ENCODE data around the gene CD8B.
"Not testable (repeated sequence)": the region's sequence is repeated elsewhere in the genome, so short reads cannot be mapped to it uniquely, and the experiment has no call there.

Gene CD8B

DNA sequence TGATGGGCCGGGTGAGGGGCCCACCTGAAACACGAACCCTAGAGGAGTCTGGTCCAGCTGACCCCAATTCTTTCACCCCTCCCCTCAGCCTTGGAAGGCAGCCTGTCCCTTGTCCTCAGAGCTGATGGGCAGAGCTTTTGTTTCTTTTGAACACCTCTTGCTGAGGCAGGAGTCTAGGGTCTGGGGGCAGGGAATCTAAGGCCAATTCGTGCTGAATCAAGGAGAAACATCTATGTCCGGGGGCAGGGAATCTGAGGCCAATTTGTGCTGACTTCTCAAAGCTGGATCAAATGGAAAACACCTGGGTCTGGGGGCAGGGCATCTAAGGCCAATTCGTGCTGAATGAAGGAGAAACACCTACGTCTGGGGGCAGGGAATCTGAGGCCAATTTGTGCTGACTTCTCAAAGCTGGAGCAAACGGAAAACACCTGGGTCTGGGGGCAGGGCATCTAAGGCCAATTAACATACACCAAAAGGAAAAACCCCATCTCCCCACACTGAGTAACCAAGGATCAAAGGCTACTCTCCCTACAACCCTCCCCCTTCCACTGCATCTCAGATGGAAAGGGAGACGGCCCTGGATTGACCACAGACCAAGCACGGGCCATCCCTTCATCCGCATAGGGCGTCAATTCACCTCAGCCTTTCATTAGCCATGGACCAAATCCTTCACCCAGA is 21.7 kb downstream of the CD8B start:
- in situ Hi-C loops (cut with HindIII; ENCODE audit: low sequenced_read_pairs); DNase-seq (ENCODE audit: low read depth, low spot score); H3K4me3 ChIP-seq (ENCODE audit: low read depth, low read length): not testable (repeated sequence)

GRCh38 chr2:86839455-86839854 is 22.2 kb downstream of the CD8B start:
- in situ Hi-C loops (cut with HindIII; ENCODE audit: low sequenced_read_pairs); DNase-seq (ENCODE audit: low read depth, low spot score); H3K4me3 ChIP-seq (ENCODE audit: low read depth, low read length): not testable (repeated sequence)

GRCh38 chr2:86837714-86838113 is 24.0 kb downstream of the CD8B start:
- in situ Hi-C loops (cut with HindIII; ENCODE audit: low sequenced_read_pairs); DNase-seq (ENCODE audit: low read depth, low spot score); H3K4me3 ChIP-seq (ENCODE audit: low read depth, low read length): not testable (repeated sequence)

DNA sequence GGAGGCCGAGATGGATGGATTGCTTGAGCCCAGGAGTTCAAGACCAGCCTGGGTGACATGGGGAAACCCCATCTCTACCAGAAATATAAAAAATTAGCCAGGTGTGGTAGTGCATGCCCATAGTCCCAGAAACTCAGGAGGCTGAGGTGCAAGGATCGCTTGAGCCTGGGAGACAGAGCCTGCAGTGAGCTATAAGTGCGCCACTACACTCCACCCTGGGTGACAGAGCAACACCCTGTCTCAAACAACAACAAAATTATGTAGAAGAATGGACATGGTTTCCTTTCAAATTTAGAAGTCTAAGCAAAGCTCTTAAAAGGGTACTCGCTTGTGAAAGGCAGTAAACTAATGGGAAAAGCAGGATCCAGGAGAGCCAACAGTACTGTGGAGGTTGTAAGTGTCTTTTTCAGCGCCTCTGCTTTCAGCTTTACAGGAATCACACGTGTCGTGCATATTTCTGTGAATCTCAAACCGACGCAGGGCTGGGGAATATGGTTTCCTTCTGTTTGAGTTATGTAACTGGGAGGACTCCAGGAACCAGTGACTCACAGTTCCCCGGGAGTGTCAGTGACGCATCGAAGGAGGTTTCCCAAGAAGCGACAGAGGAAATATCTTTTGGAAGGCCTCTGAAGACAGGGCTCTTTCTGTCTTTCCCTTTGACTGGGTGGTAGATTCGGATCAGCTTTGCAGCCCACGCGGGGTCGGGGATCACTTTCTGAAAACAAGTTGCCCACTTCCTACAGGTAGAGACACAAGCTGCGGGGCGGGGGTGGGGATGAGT is 24.6 kb downstream of the CD8B start:
- in situ Hi-C loops (cut with HindIII; ENCODE audit: low sequenced_read_pairs); H3K4me3 ChIP-seq (ENCODE audit: low read depth, low read length): not testable (repeated sequence)
- DNase-seq (ENCODE audit: low read depth, low spot score): peak; percentile 82

GRCh38 chr2:86835548-86835889 is 26.2 kb downstream of the CD8B start:
- DNase-seq (ENCODE audit: low read depth, low spot score); in situ Hi-C loops (cut with HindIII; ENCODE audit: low sequenced_read_pairs); H3K4me3 ChIP-seq (ENCODE audit: low read depth, low read length): not testable (repeated sequence)

- no peak overlapping the region for H3K4me3 ChIP-seq (ENCODE audit: low read depth, low read length)
- no peak for TF ChIP-seq CTCF (IDR thresholded peaks at IDR 0.05; ENCODE audit: low read depth, low read length)
- no peak for DNase-seq (ENCODE audit: low read depth, low spot score)
- in situ Hi-C loops (cut with HindIII; ENCODE audit: low sequenced_read_pairs): no loop called here
Observed at GRCh38 chr2:86833315-86833714, 28.4 kb downstream of the CD8B start.

DNA sequence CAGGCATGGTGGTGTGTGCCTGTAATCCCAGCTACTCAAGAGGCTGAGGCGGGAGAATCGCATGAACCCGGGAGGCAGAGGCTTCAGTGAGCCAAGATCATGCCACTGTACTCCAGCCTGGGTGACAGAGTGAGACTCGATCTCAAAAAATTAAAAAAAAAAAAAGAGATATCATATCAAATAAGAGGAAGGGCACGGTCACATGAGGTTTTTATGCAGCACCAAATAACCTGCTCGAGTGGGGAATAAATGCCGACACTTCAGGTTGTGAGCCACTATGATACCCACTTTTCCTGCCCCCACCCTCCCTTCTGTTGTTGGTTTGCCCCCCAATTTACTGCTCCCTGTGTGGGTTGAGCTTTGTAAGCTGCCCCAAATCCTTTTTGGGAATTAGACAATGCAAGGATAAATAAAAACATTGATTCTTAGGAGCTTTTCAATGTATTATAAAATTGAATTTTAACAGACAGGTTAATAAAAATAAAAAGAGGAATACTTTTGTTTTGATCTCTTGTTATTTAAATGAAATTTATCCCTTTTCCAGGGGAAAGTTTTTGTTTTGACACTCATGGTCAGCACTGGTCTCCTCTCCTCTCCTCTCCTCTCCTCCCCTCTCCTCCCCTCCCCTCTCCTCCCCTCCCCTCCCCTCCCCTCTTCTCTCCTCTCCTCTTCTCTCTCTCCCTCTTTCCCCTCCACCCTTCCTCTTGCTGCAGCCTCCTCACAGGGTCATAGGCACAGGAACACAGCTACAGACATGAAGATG is 29.2 kb downstream of the CD8B start:
- TF ChIP-seq CTCF (IDR thresholded peaks at IDR 0.05; ENCODE audit: low read depth, low read length): no peak
- in situ Hi-C loops (cut with HindIII; ENCODE audit: low sequenced_read_pairs): no loop called here
- no peak for DNase-seq (ENCODE audit: low read depth, low spot score)
- H3K4me3 ChIP-seq (ENCODE audit: low read depth, low read length): no peak overlapping the region

- in situ Hi-C loops (cut with HindIII; ENCODE audit: low sequenced_read_pairs): no loop called here
- TF ChIP-seq CTCF (IDR thresholded peaks at IDR 0.05; ENCODE audit: low read depth, low read length): no peak
- no peak overlapping the region for H3K4me3 ChIP-seq (ENCODE audit: low read depth, low read length)
- no peak for DNase-seq (ENCODE audit: low read depth, low spot score)
Observed at GRCh38 chr2:86831537-86831936, 30.1 kb downstream of the CD8B start.

DNA sequence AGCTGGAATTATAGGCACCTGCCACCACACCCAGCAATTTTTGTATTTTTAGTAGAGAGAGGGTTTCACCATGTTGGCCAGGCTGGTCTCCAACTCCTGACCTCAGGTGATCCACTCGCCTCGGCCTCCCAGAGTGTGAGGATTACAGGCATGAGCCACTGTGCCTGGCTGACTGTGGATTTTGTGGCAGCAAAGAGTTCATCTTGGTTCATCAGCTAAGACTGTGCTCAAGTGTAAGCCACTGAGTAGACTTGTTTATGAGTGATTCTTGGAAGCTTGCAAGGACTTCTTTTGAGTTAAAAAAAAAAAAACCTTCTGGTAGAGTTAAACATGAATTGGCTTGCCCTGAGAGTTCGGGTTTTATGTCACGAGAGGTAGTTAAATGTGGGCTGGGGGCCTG is 34.7 kb downstream of the CD8B start:
- DNase-seq (ENCODE audit: low read depth, low spot score): no peak
- TF ChIP-seq CTCF (IDR thresholded peaks at IDR 0.05; ENCODE audit: low read depth, low read length): no peak
- no peak overlapping the region for H3K4me3 ChIP-seq (ENCODE audit: low read depth, low read length)
- in situ Hi-C loops (cut with HindIII; ENCODE audit: low sequenced_read_pairs): no loop called here

Measured in astrocyte of the spinal cord (primary cell).